Natural killer cell (primary cell): Measurements from ENCODE around the gene ST3GAL3. TPM values are rescaled to one million over a fixed set of nuclear protein-coding genes. Genes with fewer than 3 reads are reported as not detected.
"Not testable (repeated sequence)": the region's sequence is repeated elsewhere in the genome, so short reads cannot be mapped to it uniquely, and the experiment has no call there.

Source experiments
- ATAC-seq, 3 donors: fragments of 150-1000 bp in 2 of 3; fragments of 200-7000 bp in 1 of 3; cut with Tn5 transposase; 1 replicate in 1 of 3; 2 replicates in 2 of 3; pipeline ENCODE4 v1.10.0; 2021; ENCODE audit warnings: mild to moderate bottlenecking in 2 of 3, moderate library complexity in 2 of 3
- DNase-seq, 2 donors: peaks; one replicate each; pipeline versions ENCODE4 v3.0.0 to v3.0.0-alpha.2; 2013 to 2021; ENCODE audit warnings: mixed read lengths in 1 of 2
- H3K27ac ChIP-seq: one replicate; pipeline ENCODE4 v1.5.1; 2013; ENCODE audit warnings: mild to moderate bottlenecking, low read length
- H3K27me3 ChIP-seq: one replicate; pipeline ENCODE4 v1.6.1; 2013; ENCODE audit warnings: low read length; ENCODE audit not compliant: control insufficient read depth, insufficient read depth
- H3K36me3 ChIP-seq: one replicate; pipeline ENCODE4 v1.6.1; 2013; ENCODE audit warnings: low read length; ENCODE audit not compliant: control insufficient read depth, insufficient read depth
- H3K4me1 ChIP-seq: one replicate; pipeline ENCODE4 v1.6.1; 2013; ENCODE audit warnings: low read length; ENCODE audit not compliant: control insufficient read depth, insufficient read depth
- H3K4me3 ChIP-seq: one replicate; pipeline ENCODE4 v1.5.1; 2013; ENCODE audit warnings: low read length
- H3K9me3 ChIP-seq: one replicate; pipeline ENCODE4 v1.6.1; 2013; ENCODE audit warnings: low read length; ENCODE audit not compliant: control insufficient read depth, insufficient read depth
- H3K27ac Mint-ChIP-seq, 2 donors: one replicate each; pipeline ENCODE4 v1.8.0; 2022; ENCODE audit warnings: mild to moderate bottlenecking in 2 of 2, mixed read lengths in 2 of 2, moderate library complexity in 1 of 2
- H3K27me3 Mint-ChIP-seq, 2 donors: one replicate each; pipeline ENCODE4 v1.8.0; 2022; ENCODE audit warnings: low read depth in 2 of 2, mixed read lengths in 2 of 2
- H3K36me3 Mint-ChIP-seq: one replicate; pipeline ENCODE4 v1.8.0; 2022; ENCODE audit warnings: mixed read lengths
- H3K4me1 Mint-ChIP-seq, 2 donors: one replicate each; pipeline ENCODE4 v1.8.0; 2022; ENCODE audit warnings: mixed read lengths in 2 of 2
- H3K4me3 Mint-ChIP-seq: one replicate; pipeline ENCODE4 v1.8.0; 2022; ENCODE audit warnings: mild to moderate bottlenecking, moderate library complexity, mixed read lengths
- H3K9me3 Mint-ChIP-seq, 2 donors: one replicate each; pipeline ENCODE4 v1.8.0; 2022; ENCODE audit warnings: mixed read lengths in 2 of 2
- WGBS: methylation state at CpG from one replicate; pipeline ENCODE4 v1.1.7; 2013; ENCODE audit warnings: missing lambda C conversion rate; ENCODE audit not compliant: insufficient coverage; 5-methylcytosine and 5-hydroxymethylcytosine counted together
- intact Hi-C: fragments of 100-400 bp; cut with micrococcal nuclease; formaldehyde crosslinking; loops from one replicate; pipeline ENCODE4 v1.14.2; 2022
- total RNA-seq, 4 donors: library from RNA; stranded (reverse); fragments of 120-200 nt in 1 of 4; gene quantifications; one replicate each; pipeline versions ENCODE4 v1.2.3 to v1.2.4, GENCODE V29; 2013 to 2022
- TF ChIP-seq, protein P1 (sequence below): fragments of 200-600 bp; IDR thresholded peaks from one replicate; pipeline ENCODE4 v1.8.0; 2022; ENCODE audit warnings: antibody characterized with exemption

Gene ST3GAL3
- total RNA-seq, 3 donors from 2014 or later (not counting 1 experiment from before 2014, with no cell fraction given), result 22.2 to 27.3 (median 22.3) TPM

DNA sequence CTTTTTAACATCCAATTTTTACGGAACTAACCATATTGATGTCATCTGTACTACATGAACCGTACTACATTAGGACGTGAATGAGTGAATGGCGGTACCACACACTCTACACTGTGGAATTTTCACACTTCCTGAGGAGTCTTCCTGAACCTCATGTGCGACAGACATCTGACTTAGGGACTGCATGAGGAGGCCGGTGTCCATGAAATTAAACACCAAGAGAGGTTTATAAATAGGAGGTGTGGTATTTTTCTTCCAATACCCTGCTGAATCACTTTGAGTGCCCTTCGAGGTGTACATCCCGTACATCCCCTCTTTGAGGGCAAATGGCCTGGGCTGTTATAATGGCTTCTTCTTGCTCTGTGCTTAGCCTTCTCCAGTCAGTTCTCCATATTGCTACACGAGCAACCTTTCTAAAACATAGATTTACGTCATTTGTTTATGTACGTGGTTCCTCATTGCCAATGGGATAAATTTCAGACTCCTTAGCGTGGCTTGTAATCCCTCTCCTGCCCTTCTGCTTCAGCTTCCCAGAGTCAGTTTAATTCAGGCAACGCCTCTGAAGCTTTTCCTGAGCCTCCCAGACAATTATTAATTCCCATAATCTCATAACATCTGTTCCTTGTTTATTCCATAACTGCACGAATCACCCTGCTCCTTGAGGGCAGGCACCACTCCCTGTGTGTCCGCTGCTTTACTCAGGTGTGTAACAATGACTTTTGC is 9.4 kb downstream of the ST3GAL3 start:
- peaks cover 0 to 7% of the 10 kb centered on the region in 2 donors for H3K4me1 Mint-ChIP-seq
- Histone ChIP-seq H3K4me1 (no peaks in the 10 kb centered on the region), H3K9me3 (no peaks in the 10 kb centered on the region), H3K36me3 (no peaks in the 10 kb centered on the region), H3K4me3 (no peak overlapping the region), H3K27me3 (no peaks in the 10 kb centered on the region), H3K27ac (no peak overlapping the region)
- no peak for DNase-seq
- no peak for ATAC-seq
- no peak overlapping the region for H3K4me3 Mint-ChIP-seq
- H3K36me3 Mint-ChIP-seq, result no peaks in the 10 kb centered on the region
- WGBS, result 94% methylated on average over 15 of the region's 15 CpGs
- H3K27ac Mint-ChIP-seq, result no peak overlapping the region
- intact Hi-C loops, result no loop called here
- H3K9me3 Mint-ChIP-seq, result no peaks in the 10 kb centered on the region
- TF ChIP-seq, protein P1, sequence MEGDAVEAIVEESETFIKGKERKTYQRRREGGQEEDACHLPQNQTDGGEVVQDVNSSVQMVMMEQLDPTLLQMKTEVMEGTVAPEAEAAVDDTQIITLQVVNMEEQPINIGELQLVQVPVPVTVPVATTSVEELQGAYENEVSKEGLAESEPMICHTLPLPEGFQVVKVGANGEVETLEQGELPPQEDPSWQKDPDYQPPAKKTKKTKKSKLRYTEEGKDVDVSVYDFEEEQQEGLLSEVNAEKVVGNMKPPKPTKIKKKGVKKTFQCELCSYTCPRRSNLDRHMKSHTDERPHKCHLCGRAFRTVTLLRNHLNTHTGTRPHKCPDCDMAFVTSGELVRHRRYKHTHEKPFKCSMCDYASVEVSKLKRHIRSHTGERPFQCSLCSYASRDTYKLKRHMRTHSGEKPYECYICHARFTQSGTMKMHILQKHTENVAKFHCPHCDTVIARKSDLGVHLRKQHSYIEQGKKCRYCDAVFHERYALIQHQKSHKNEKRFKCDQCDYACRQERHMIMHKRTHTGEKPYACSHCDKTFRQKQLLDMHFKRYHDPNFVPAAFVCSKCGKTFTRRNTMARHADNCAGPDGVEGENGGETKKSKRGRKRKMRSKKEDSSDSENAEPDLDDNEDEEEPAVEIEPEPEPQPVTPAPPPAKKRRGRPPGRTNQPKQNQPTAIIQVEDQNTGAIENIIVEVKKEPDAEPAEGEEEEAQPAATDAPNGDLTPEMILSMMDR, result no peak
- H3K27me3 Mint-ChIP-seq, result no peaks in the 10 kb centered on the region

DNA sequence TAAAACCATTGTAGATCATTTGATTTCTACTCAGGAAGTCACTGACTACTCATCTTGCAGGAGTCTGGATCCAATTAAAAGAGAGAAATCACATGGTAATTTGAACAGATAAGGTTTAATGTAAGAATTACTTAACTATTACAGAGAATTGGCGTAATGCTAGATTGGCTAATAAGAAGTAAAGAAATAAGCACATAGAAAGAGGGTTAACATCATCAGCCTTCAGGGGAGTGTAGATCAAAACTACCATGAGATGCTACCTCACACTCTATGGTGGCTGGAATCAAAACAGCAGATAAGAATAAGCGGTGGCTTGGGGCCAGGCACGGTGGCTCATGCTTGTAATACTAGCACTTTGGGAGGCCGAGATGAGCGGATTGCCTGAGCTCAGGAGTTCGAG is 11.7 kb downstream of the ST3GAL3 start:
- WGBS, result 97% methylated on average over 5 of the region's 6 CpGs
- H3K36me3 ChIP-seq, result no peaks in the 10 kb centered on the region
- Mint-ChIP-seq H3K4me1 (peaks cover 0 to 8% of the 10 kb centered on the region in 2 donors), H3K36me3 (no peaks in the 10 kb centered on the region), H3K4me3 (no peak overlapping the region), H3K27me3 (no peaks in the 10 kb centered on the region), H3K27ac (no peak overlapping the region), H3K9me3 (no peaks in the 10 kb centered on the region)
- H3K4me1 ChIP-seq, result no peaks in the 10 kb centered on the region
- ATAC-seq (no peak), DNase-seq (no peak)
- no peaks in the 10 kb centered on the region for H3K9me3 ChIP-seq
- no peak overlapping the region for H3K27ac ChIP-seq
- intact Hi-C loops, result no loop called here
- H3K4me3 ChIP-seq, result no peak overlapping the region
- TF ChIP-seq, protein P1, result no peak
- no peaks in the 10 kb centered on the region for H3K27me3 ChIP-seq

DNA sequence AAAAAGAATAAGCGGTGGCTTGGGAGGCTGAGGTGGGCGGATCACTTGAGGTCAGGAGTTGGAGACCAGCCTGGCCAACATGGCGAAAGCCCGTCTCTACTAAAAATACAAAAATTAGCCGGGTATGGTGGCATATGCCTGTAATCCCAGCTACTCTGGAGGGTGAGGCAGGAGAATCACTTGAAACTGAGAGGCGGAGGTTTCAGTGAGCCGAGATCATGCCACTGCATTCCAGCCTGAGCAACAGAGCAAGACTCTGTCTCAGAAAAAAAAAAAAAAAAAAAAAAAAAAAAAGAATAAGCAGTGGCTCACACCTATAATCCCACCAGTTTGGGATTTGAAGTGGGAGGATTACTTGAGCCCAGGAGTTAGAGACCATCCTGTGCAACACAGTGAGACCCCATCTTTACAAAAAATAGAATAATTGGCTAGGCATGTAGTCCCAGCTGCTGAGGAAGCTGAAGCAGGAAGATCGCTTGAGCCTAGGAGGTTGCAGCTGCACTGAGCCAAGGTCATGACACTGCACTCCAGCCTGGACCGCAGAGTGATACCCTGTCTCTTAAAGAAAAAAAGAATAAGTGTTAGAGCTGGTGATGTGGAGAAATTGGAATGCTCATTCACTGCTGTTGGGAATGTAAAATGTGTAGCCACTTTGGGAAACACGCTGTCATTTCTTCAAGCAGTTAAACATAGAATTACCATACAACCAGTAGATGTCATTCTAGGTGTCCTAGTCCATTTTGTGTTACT is 12.5 kb downstream of the ST3GAL3 start:
- H3K4me3 ChIP-seq, intact Hi-C loops, H3K27ac Mint-ChIP-seq, H3K27ac ChIP-seq, H3K27me3 ChIP-seq, DNase-seq, ATAC-seq, H3K9me3 Mint-ChIP-seq, H3K9me3 ChIP-seq, H3K36me3 ChIP-seq, H3K27me3 Mint-ChIP-seq, H3K4me3 Mint-ChIP-seq, H3K4me1 ChIP-seq, H3K36me3 Mint-ChIP-seq: not testable (repeated sequence)
- 96% methylated on average over 9 of the region's 10 CpGs for WGBS
- H3K4me1 Mint-ChIP-seq, result peaks cover 5 to 14% of the 10 kb centered on the region in 2 donors

DNA sequence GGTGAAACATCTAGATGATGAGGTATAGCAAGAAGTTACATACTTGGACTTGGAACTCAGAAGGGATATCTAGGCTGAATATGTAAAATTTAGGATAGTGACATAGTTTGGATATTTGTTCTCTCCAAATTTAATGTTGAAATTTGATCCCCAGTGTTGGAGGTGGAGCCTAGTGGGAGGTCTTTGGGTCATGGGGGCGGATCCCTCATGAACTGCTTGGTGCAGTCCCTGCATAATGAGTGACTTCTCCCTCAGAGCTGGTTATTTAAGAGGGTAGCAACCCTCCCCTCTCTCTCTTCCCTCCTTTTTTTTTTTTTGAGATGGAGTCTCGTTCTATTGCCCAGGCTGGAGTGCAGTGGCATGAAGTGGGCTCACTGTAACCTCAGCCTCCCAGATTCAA is 15.5 kb downstream of the ST3GAL3 start:
- H3K27me3 Mint-ChIP-seq, result no peaks in the 10 kb centered on the region
- no peaks in the 10 kb centered on the region for H3K9me3 Mint-ChIP-seq
- Histone ChIP-seq H3K4me1 (no peaks in the 10 kb centered on the region), H3K27ac (no peak overlapping the region), H3K27me3 (no peaks in the 10 kb centered on the region), H3K36me3 (no peaks in the 10 kb centered on the region), H3K4me3 (no peak overlapping the region), H3K9me3 (no peaks in the 10 kb centered on the region)
- no peak for ATAC-seq
- no peak for DNase-seq
- TF ChIP-seq, protein P1, result no peak
- H3K27ac Mint-ChIP-seq, result no peak overlapping the region
- peaks cover 5 to 14% of the 10 kb centered on the region in 2 donors for H3K4me1 Mint-ChIP-seq
- no peaks in the 10 kb centered on the region for H3K36me3 Mint-ChIP-seq
- intact Hi-C loops, result no loop called here
- no peak overlapping the region for H3K4me3 Mint-ChIP-seq
- WGBS, result 100% methylated on average over 1 of the region's 2 CpGs
